Loucy (cell line): ENCODE data around the gene KIR2DL3.
"Not testable (repeated sequence)": the region's sequence is repeated elsewhere in the genome, so short reads cannot be mapped to it uniquely, and the experiment has no call there.

Experiments
- CTCF ChIP-seq: fragments of 200-600 bp; sonication (generic); conservative IDR thresholded peaks from 2 replicates; pipeline ENCODE4 v1.5.1; 2014; ENCODE audit warnings: mild to moderate bottlenecking, antibody characterized with exemption, low read length
- EZH2phosphoT487 ChIP-seq: fragments of 200-600 bp; IDR thresholded peaks from 2 replicates; pipeline ENCODE4 v1.6.1; 2018; ENCODE audit warnings: antibody characterized with exemption, mild to moderate bottlenecking, moderate library complexity, borderline replicate concordance

- not testable (repeated sequence) for TF ChIP-seq CTCF, EZH2phosphoT487
These were observed 37.5 kb downstream of the KIR2DL3 start for GRCh38 chr19:54775830-54776229.
